WTC11 (cell line): ENCODE measurements around the gene MARCO.

Source experiments
- CREB1 ChIP-seq: sonication (generic); formaldehyde crosslinking; IDR thresholded peaks from 2 replicates; pipeline ENCODE4 v1.8.0; 2023; ENCODE audit warnings: mild to moderate bottlenecking, missing genetic modification reagents
- CTCF ChIP-seq: fragments of 200-600 bp; IDR thresholded peaks from 2 replicates; pipeline ENCODE4 v1.8.0; 2022; ENCODE audit warnings: antibody characterized with exemption
- GABPB1 ChIP-seq: sonication (generic); formaldehyde crosslinking; IDR thresholded peaks from 2 replicates; pipeline ENCODE4 v1.8.1; 2023; ENCODE audit warnings: mild to moderate bottlenecking, missing genetic modification reagents

DNA sequence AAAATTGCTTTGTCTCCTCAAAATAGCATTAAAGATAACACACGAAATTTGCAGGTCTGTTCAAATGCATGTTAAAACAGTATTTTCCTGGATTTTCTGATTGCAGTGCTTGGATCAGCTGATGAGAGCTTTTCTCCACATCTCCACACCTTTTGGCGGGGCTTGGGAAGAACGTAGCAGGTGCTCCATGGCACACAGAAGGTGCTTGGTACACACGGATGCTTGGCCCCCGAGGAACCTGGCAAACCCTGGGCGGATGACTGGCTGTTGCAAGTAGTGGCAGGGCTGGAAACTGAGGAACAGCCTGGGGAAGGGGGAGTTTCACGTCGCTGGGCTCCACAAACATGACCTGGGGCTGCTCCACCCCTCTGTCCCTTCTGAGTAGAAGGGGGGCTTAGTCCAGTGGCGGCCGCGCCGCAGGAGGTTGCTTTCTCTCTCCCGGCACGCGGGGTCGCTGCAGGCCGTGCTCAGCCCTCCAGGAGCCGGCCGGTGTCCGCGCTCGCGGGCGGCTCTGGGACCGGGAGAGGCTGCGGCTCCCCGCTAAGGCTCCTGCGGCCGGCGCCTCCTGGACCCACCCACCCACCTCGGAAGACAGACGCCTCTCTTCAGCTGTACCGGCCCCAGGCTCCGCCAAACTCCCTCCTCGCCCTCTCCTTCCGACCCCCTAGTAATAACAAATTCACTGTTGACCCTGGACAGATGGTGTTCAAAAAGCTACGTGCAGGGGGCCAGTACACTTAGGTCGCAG lies 69.3 kb downstream of the MARCO start:
- TF ChIP-seq GABPB1 (CRISPR knock-in tag): no peak; the same call in 1 of the 2 replicates
- TF ChIP-seq CREB1 (CRISPR knock-in tag): no peak
- TF ChIP-seq CTCF: peak; percentile 24; the same call in 1 of the 2 replicates
